K562 (cell line): ENCODE measurements around the gene CDH16. TPM values are rescaled to one million over a fixed set of nuclear protein-coding genes. Genes with fewer than 3 reads are reported as not detected.

Experiments used
- ATAC-seq: fragments of 200-7000 bp; cut with Tn5 transposase; 3 replicates; pipeline ENCODE4 v1.9.1; 2020; ENCODE audit warnings: moderate library complexity
- BruUV-seq: library from RNA; stranded (reverse); fragments of 400-500 nt; replicated peaks from 2 replicates; lab custom pipeline; 2021; lab: Mats Ljungman, UMichigan
- CTCF ChIA-PET: fragments of 300-600 bp; formaldehyde crosslinking; extraction: SDS; loops from one replicate; lab custom pipeline; 2021; ENCODE audit warnings: low intra/inter-chr PET ratio; lab: Yijun Ruan, JAX
- POLR2A ChIA-PET: fragments of 300-600, 350-650 bp; sonication (Branson Sonifier 250); formaldehyde crosslinking; extraction: SDS; loops from one replicate; lab custom pipeline; 2021; ENCODE audit warnings: antibody characterized with exemption, inconsistent platforms; lab: Yijun Ruan, JAX
- DNase-seq, 4 experiments: peaks; one replicate each; pipeline versions ENCODE4 v3.0.0 to v3.0.0-alpha.2; 2011 to 2018; ENCODE audit warnings: low spot score in 3 of 4, mixed read lengths in 3 of 4; ENCODE audit errors: extremely low read depth in 1 of 4
- FAIRE-seq: peaks from 2 replicates; lab custom pipeline; 2011; peaks lifted over from hg19 to GRCh38; lab: Jason Lieb, UNC
- H2AFZ ChIP-seq: 2 replicates; pipeline ENCODE4 v1.6.0; 2011; ENCODE audit warnings: low read depth, low read length, control low read depth, inconsistent platforms
- H3K27ac ChIP-seq: fragments of 200-600 bp; 3 replicates; pipeline ENCODE4 v1.8.0; 2011; ENCODE audit warnings: low read depth, mild to moderate bottlenecking, control low read depth, inconsistent platforms, low read length, moderate library complexity, mixed read lengths; ENCODE audit errors: extremely low read depth
- H3K27me3 ChIP-seq, 2 experiments: fragments of 300-600 bp in 1 of 2; 2 replicates in 1 of 2; 3 replicates in 1 of 2; pipeline versions ENCODE4 v1.6.0 to v1.8.0; 2011; ENCODE audit warnings: inconsistent platforms in 2 of 2, low read length in 2 of 2, mild to moderate bottlenecking in 1 of 2, mixed read lengths in 1 of 2, moderate library complexity in 1 of 2; ENCODE audit not compliant: control insufficient read depth in 2 of 2, insufficient read depth in 2 of 2
- H3K36me3 ChIP-seq: fragments of 300-600 bp; 3 replicates; pipeline ENCODE4 v1.8.0; 2011; ENCODE audit warnings: mild to moderate bottlenecking, low read length, inconsistent platforms; ENCODE audit not compliant: control insufficient read depth, insufficient read depth
- H3K4me1 ChIP-seq, 2 experiments: fragments of 200-600 bp in 1 of 2; replicated peaks in 1 of 2; 2 replicates in 1 of 2; 3 replicates in 1 of 2; pipeline versions ENCODE4 v1.5.1 to v1.8.0; 2011; ENCODE audit warnings: inconsistent platforms in 2 of 2, low read length in 2 of 2, mild to moderate bottlenecking in 1 of 2, mixed read lengths in 1 of 2, moderate library complexity in 1 of 2; ENCODE audit not compliant: control insufficient read depth in 2 of 2, insufficient read depth in 2 of 2
- H3K4me2 ChIP-seq: 2 replicates; pipeline ENCODE4 v1.6.1; 2011; ENCODE audit warnings: low read length, control low read depth, inconsistent platforms, mixed read lengths; ENCODE audit not compliant: insufficient read depth
- H3K4me3 ChIP-seq: fragments of 200-600 bp; sonication (generic), shearing (Covaris generic); 2 replicates; pipeline ENCODE4 v1.5.1; 2016; ENCODE audit warnings: control low read depth, inconsistent platforms
- H3K79me2 ChIP-seq: fragments of 200-600 bp; 3 replicates; pipeline ENCODE4 v1.8.0; 2011; ENCODE audit warnings: low read length, inconsistent platforms; ENCODE audit not compliant: control insufficient read depth, insufficient read depth
- H3K9ac ChIP-seq, 2 experiments: 2 replicates each; pipeline versions ENCODE4 v1.6.0 to v1.6.1; 2011; ENCODE audit warnings: low read depth in 2 of 2, low read length in 2 of 2, control low read depth in 1 of 2, inconsistent platforms in 1 of 2, mild to moderate bottlenecking in 1 of 2, mixed read lengths in 1 of 2; ENCODE audit not compliant: insufficient read depth in 1 of 2
- H3K9me1 ChIP-seq: one replicate; pipeline ENCODE4 v1.6.0; 2011; ENCODE audit warnings: inconsistent platforms, mild to moderate bottlenecking, low read length, moderate library complexity; ENCODE audit not compliant: control insufficient read depth, insufficient read depth
- H3K9me3 ChIP-seq: replicated peaks from 2 replicates; pipeline ENCODE4 v1.5.1; 2011; ENCODE audit warnings: low read depth, low read length, inconsistent platforms; ENCODE audit not compliant: control insufficient read depth, insufficient read depth
- H4K20me1 ChIP-seq: replicated peaks from 2 replicates; pipeline ENCODE4 v1.6.1; 2011; ENCODE audit warnings: low read length, inconsistent platforms, mixed read lengths; ENCODE audit not compliant: control insufficient read depth, insufficient read depth
- MEF2A ChIP-seq: IDR thresholded peaks from 2 replicates; pipeline ENCODE4 v1.6.1; 2011; ENCODE audit warnings: low read depth, mild to moderate bottlenecking, low read length, moderate library complexity; ENCODE audit not compliant: control insufficient read depth
- NFATC3 ChIP-seq: fragments of 450-650 bp; IDR thresholded peaks from 2 replicates; pipeline ENCODE4 v1.6.1; 2017; ENCODE audit warnings: mild to moderate bottlenecking
- PML ChIP-seq: IDR thresholded peaks from 2 replicates; pipeline ENCODE4 v1.6.1; 2012; ENCODE audit warnings: low read length, inconsistent platforms
- RBBP5 ChIP-seq: fragments of 200-600 bp; sonication (generic); IDR thresholded peaks from 2 replicates; pipeline ENCODE4 v1.6.1; 2012; ENCODE audit warnings: borderline replicate concordance, mild to moderate bottlenecking, low read length, control low read depth, inconsistent platforms; ENCODE audit not compliant: insufficient read depth, poor library complexity, severe bottlenecking
- RBM17 ChIP-seq: fragments of 200-400 bp; formaldehyde crosslinking; IDR thresholded peaks from 2 replicates; pipeline ENCODE4 v1.6.1; 2017; ENCODE audit warnings: low read depth, mild to moderate bottlenecking, low read length, borderline replicate concordance
- SMARCE1 ChIP-seq: fragments of 450-650 bp; IDR thresholded peaks from 2 replicates; pipeline ENCODE4 v1.7.1; 2016; ENCODE audit warnings: mild to moderate bottlenecking
- ZNF764 ChIP-seq: fragments of 250-450 bp; sonication (Bioruptor Pico); IDR thresholded peaks from 2 replicates; pipeline ENCODE4 v1.4.0; 2020; ENCODE audit warnings: low read depth, mild to moderate bottlenecking, moderate library complexity
- WGBS: fragments of 100-300 bp; shearing (Covaris generic); methylation state at CpG from one replicate; pipeline ENCODE4 v1.1.6; 2016; ENCODE audit warnings: low coverage, mixed read lengths; ENCODE audit not compliant: insufficient coverage; ENCODE audit errors: missing lambda C conversion rate; 5-methylcytosine and 5-hydroxymethylcytosine counted together
- in situ Hi-C: fragments of 300-500 bp; cut with MboI; formaldehyde crosslinking; loops from 4 replicates; pipeline ENCODE4 v1.15.0; 2018; ENCODE audit warnings: inconsistent platforms, mixed read lengths
- intact Hi-C: fragments of 100-400 bp; cut with micrococcal nuclease; formaldehyde crosslinking; loops from 2 replicates; pipeline ENCODE4 v1.14.2; 2022
- polyA plus RNA-seq, 8 experiments: library from polyadenylated mRNA; depleted of rRNA in 4 of 8; stranded (reverse) in 5 of 8; unstranded in 3 of 8; fragments of >200 nt; fragmentation: Nextera tagmentation in 2 of 8; fragmentation: Illumina TruSeq in 1 of 8; extraction: Ambion mirVana in 2 of 8; extraction: Trizol in 1 of 8; gene quantifications; 2 replicates each; pipeline versions ENCODE4 v1.2.1 to v1.2.3, GENCODE V29; 2011 to 2014; ENCODE audit warnings: inconsistent platforms in 1 of 8, missing spikeins in 1 of 8
- total RNA-seq, 7 experiments: library from RNA; depleted of rRNA in 6 of 7; stranded (reverse); fragments of >200 nt in 6 of 7; fragmentation: Illumina TruSeq in 2 of 7; extraction: Trizol in 2 of 7; gene quantifications; 2 replicates each; pipeline versions ENCODE4 v1.2.1 to v1.2.3, GENCODE V29; 2011 to 2021; ENCODE audit warnings: low replicate concordance in 1 of 7
- TF ChIP-seq, protein P1 (sequence below): fragments of 450-650 bp; IDR thresholded peaks from 2 replicates; pipeline ENCODE4 v1.6.1; 2016; ENCODE audit warnings: antibody characterized with exemption
- TF ChIP-seq, protein P2 (sequence below): fragments of 200-800 bp; sonication (Bioruptor generic); IDR thresholded peaks from 2 replicates; pipeline ENCODE4 v1.6.1; 2017; ENCODE audit warnings: missing genetic modification characterization, missing compliant biosample characterization

Gene CDH16
- total and polyA plus RNA-seq, 9 of the 15 experiments (the other 6 are each of a cell fraction or from before 2014, with no cell fraction given): not detected

DNA sequence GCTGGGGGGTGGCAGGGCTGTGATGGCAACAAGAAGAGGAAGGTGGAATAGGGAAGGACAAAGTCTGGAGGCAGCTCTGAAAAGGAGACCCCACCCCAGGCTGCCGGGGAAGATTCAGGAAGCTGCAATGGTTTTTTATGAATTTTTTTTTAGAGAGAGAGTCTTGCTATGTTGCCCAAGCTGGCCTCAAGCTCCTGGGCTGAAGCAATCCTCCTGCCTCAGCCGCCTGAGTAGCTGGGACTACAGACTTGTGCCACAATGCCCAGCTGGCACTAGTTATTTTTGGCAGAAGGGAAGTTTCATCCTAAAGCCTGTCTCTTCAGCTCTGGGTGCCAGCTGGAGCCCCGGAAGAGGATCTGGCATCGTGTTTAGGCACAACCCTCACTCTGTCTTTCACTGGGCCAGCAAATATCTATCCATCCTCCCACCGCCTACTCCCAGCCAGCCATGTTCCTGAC, 41.0 kb upstream of the CDH16 start:
- H4K20me1 ChIP-seq: no peaks in the 10 kb centered on the region
- TF ChIP-seq SMARCE1: no peak
- TF ChIP-seq, protein P1, sequence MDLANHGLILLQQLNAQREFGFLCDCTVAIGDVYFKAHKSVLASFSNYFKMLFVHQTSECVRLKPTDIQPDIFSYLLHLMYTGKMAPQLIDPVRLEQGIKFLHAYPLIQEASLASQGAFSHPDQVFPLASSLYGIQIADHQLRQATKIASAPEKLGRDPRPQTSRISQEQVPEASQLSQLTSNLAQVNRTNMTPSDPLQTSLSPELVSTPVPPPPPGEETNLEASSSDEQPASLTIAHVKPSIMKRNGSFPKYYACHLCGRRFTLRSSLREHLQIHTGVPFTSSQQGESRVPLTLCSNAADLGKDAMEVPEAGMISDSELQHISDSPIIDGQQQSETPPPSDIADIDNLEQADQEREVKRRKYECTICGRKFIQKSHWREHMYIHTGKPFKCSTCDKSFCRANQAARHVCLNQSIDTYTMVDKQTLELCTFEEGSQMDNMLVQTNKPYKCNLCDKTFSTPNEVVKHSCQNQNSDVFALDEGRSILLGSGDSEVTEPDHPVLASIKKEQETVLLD: no peak
- TF ChIP-seq RBBP5: no peak
- no peak for TF ChIP-seq PML
- no peak for TF ChIP-seq MEF2A
- TF ChIP-seq ZNF764 (CRISPR knock-in tag): no peak
- TF ChIP-seq RBM17: no peak
- TF ChIP-seq NFATC3: no peak
- TF ChIP-seq, protein P2, sequence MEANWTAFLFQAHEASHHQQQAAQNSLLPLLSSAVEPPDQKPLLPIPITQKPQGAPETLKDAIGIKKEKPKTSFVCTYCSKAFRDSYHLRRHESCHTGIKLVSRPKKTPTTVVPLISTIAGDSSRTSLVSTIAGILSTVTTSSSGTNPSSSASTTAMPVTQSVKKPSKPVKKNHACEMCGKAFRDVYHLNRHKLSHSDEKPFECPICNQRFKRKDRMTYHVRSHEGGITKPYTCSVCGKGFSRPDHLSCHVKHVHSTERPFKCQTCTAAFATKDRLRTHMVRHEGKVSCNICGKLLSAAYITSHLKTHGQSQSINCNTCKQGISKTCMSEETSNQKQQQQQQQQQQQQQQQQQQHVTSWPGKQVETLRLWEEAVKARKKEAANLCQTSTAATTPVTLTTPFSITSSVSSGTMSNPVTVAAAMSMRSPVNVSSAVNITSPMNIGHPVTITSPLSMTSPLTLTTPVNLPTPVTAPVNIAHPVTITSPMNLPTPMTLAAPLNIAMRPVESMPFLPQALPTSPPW (CRISPR knock-in tag): no peak
- TF ChIP-seq, all 486 proteins: peak for 0
- DNase-seq (no peak), FAIRE-seq (no peak), ATAC-seq (no peak)
- Histone ChIP-seq H3K4me2 (no peak overlapping the region), H3K27me3 (peaks cover 0 to 8% of the 10 kb centered on the region in 2 experiments; a peak in 2 of 5 replicates), H3K79me2 (no peaks in the 10 kb centered on the region), H3K9me1 (no peaks in the 10 kb centered on the region), H3K27ac (no peak overlapping the region), H3K9me3 (no peaks in the 10 kb centered on the region), H3K4me3 (no peak overlapping the region), H3K4me1 (peaks cover 0 to 7% of the 10 kb centered on the region in 2 experiments; a peak in 3 of 5 replicates), H2AFZ (no peak overlapping the region), H3K9ac (peak overlapping the region in 1 of 2 experiments; percentile 59; a peak in 2 of 4 replicates), H3K36me3 (no peaks in the 10 kb centered on the region)
- BruUV-seq: no TSS peak
- WGBS: 50% methylated on average over 5 of the region's 5 CpGs
- in situ Hi-C loops: loop anchor here (25.0 kb wide), 2 partner anchors 203 to 453 kb away; partner anchors contain the start of genes B3GNT9, FBXL8, HSF4 and NOL3
- intact Hi-C loops: loop anchor here (10.0 kb wide), 2 partner anchors 225 to 505 kb away; partner anchors contain the start of gene MATCAP1
- ChIA-PET POLR2A (interaction anchor here (1.1 kb wide), 1 partner anchor 300 kb away, joined by 3 read pairs; no protein-coding TSS in a partner anchor), CTCF (interaction anchor here (1.4 kb wide), 1 partner anchor 17 kb away, joined by 3 read pairs; no protein-coding TSS in a partner anchor)
